ENCODE measurements around the gene MCF2L. TPM values are rescaled to one million over a fixed set of nuclear protein-coding genes. Genes with fewer than 3 reads are reported as not detected.

MCF2L gene
- polyA plus RNA-seq, 1 donor from 2014 or later, result 88.0 TPM

- H3K36me3 ChIP-seq (ENCODE audit: insufficient read depth, low read length), result no peaks in the 10 kb centered on the region
- no peak overlapping the region for H3K4me2 ChIP-seq (ENCODE audit: low read length)
These were observed 152.3 kb downstream of the MCF2L start for GRCh38 chr13:113121183-113121927.

GRCh38 chr13:113121928-113122471, 153.0 kb downstream of the MCF2L start:
- Histone ChIP-seq H3K9me2 (ENCODE audit: insufficient read depth, low read length) (no peaks in the 10 kb centered on the region), H3K4me2 (ENCODE audit: low read length) (no peak overlapping the region), H3K9me3 (ENCODE audit: low read length) (no peaks in the 10 kb centered on the region), H3K27ac (ENCODE audit: low read length) (no peak overlapping the region), H3K27me3 (ENCODE audit: insufficient read depth, low read depth, low read length) (no peaks in the 10 kb centered on the region), H3F3A (ENCODE audit: insufficient read depth, low read length, poor library complexity, severe bottlenecking) (no peaks in the 10 kb centered on the region), H3K79me2 (replicated peaks; ENCODE audit: insufficient read depth, low read length) (no peaks in the 10 kb centered on the region), H3K9ac (ENCODE audit: low read length) (no peak overlapping the region), H3K4me3 (ENCODE audit: low read length) (no peak overlapping the region), H2AFZ (ENCODE audit: low read depth, low read length) (no peak overlapping the region), H3K36me3 (ENCODE audit: insufficient read depth, low read length) (no peaks in the 10 kb centered on the region), H4K20me1 (ENCODE audit: insufficient read depth) (no peaks in the 10 kb centered on the region)
- TF ChIP-seq RAD21 (conservative IDR thresholded peaks at IDR 0.05), result no peak
- no peak for TF ChIP-seq MXI1 (conservative IDR thresholded peaks at IDR 0.05; ENCODE audit: poor library complexity, severe bottlenecking)
- TF ChIP-seq EP300 (conservative IDR thresholded peaks at IDR 0.05; ENCODE audit: poor library complexity, severe bottlenecking), result no peak
- TF ChIP-seq CTCF (IDR thresholded peaks at IDR 0.05; ENCODE audit: poor library complexity, severe bottlenecking), result no peak
- no peak for TF ChIP-seq EZH2 (IDR thresholded peaks at IDR 0.05; ENCODE audit: borderline replicate concordance, insufficient read depth, low read length, poor library complexity, severe bottlenecking)
- no peak for TF ChIP-seq TAF1 (IDR thresholded peaks at IDR 0.05; ENCODE audit: low read depth)
- no peak for TF ChIP-seq SMC3 (conservative IDR thresholded peaks at IDR 0.05; ENCODE audit: poor library complexity)

More at GRCh38 chr13:113121183-113121927, 152.3 kb downstream of the MCF2L start:
- no peaks in the 10 kb centered on the region for H3K27me3 ChIP-seq (ENCODE audit: insufficient read depth, low read depth, low read length)
- H3K9ac ChIP-seq (ENCODE audit: low read length), result no peak overlapping the region
- no peak overlapping the region for H2AFZ ChIP-seq (ENCODE audit: low read depth, low read length)
- H3K9me2 ChIP-seq (ENCODE audit: insufficient read depth, low read length), result no peaks in the 10 kb centered on the region
- no peak overlapping the region for H3K4me3 ChIP-seq (ENCODE audit: low read length)
- H3K9me3 ChIP-seq (ENCODE audit: low read length), result no peaks in the 10 kb centered on the region
- no peaks in the 10 kb centered on the region for H4K20me1 ChIP-seq (ENCODE audit: insufficient read depth)
- no peaks in the 10 kb centered on the region for H3F3A ChIP-seq (ENCODE audit: insufficient read depth, low read length, poor library complexity, severe bottlenecking)
- H3K27ac ChIP-seq (ENCODE audit: low read length), result no peak overlapping the region
- no peaks in the 10 kb centered on the region for H3K79me2 ChIP-seq (replicated peaks; ENCODE audit: insufficient read depth, low read length)
- TF ChIP-seq SMC3 (conservative IDR thresholded peaks at IDR 0.05; ENCODE audit: poor library complexity) (no peak), REST (IDR thresholded peaks at IDR 0.05; ENCODE audit: borderline replicate concordance) (no peak), CTCF (IDR thresholded peaks at IDR 0.05; ENCODE audit: poor library complexity, severe bottlenecking) (no peak), EZH2 (IDR thresholded peaks at IDR 0.05; ENCODE audit: borderline replicate concordance, insufficient read depth, low read length, poor library complexity, severe bottlenecking) (no peak), POLR2AphosphoS5 (IDR thresholded peaks at IDR 0.05) (no peak), TAF1 (IDR thresholded peaks at IDR 0.05; ENCODE audit: low read depth) (no peak)

Measured in neural cell (in vitro differentiated cells).